ENCODE data around the gene IL2RA. TPM values are rescaled to one million over a fixed set of nuclear protein-coding genes. Genes with fewer than 3 reads are reported as not detected.

IL2RA gene
- total and polyA plus RNA-seq, 12 donors = 0.14 to 57.9 (median 3.1) TPM; not detected in 1

DNA sequence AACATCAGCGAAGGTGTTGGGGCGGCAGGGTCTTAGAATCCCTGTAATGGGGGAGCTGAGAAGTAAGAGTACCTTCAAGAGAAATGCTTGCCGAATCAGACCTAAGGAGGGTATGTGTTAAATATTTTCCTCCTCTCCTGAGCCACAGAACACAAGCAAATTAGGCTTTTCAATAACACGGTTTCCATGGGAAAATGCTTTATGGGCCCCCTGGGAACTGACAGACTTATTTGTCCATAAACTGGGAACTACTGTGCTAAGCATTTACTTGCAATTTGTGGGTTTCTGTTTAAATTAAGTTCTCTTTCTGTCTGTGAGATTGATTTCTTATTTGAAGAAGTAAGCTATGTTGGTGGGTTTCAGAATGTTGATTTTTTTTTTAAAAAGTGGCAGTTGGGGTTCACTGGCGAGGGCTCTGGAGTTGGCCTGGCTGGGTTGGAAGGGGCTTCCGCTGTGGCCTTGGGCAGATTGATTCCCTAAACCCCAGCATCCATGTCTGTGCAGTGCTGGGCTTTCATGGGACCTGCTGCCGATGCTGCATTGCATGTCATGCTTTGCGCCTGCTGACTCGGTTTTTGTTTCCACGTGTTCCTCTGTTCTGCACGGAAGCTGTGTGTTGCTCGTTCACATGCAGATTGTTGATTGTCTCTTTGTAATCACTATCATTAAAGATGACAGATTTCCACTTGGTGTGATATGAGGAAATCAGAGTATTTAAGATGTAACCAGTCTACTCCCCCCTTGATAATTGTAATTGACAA, 33.8 kb upstream of the IL2RA start:
- H3K4me1 ChIP-seq (replicated peaks in 1 of 2) = peaks cover 0 to 40% of the 10 kb centered on the region in 2 donors
- intact Hi-C loops (cut with DNase I) = loop anchor here in 1 of 2 donors (10.0 kb wide), 1 partner anchor 49 kb away; no protein-coding TSS in a partner anchor
- 76 to 84% (median 81%) methylated on average over 12 of the region's 12 CpGs for WGBS, 4 donors

GRCh38 chr10:6092731-6093130, 30.6 kb upstream of the IL2RA start:
- Histone ChIP-seq H3K9me3 (replicated peaks in 1 of 3) (no peaks in the 10 kb centered on the region), H3K4me1 (replicated peaks in 1 of 2) (peaks cover 10 to 54% of the 10 kb centered on the region in 2 donors), H3K4me3 (no peak overlapping the region), H3K27me3 (no peaks in the 10 kb centered on the region), H3K27ac (no peak overlapping the region), H3K36me3 (replicated peaks in 1 of 2) (peaks cover 0 to 9% of the 10 kb centered on the region in 2 donors)
- no peak for DNase-seq
- 68 to 78% (median 75%) methylated on average over 2 of the region's 2 CpGs for WGBS, 4 donors
- intact Hi-C loops (cut with DNase I) = loop anchor here in 1 of 2 donors (10.0 kb wide), 1 partner anchor 52 kb away; no protein-coding TSS in a partner anchor
- TF ChIP-seq POLR2A (IDR thresholded peaks at IDR 0.05) (no peak), CTCF (IDR thresholded peaks at IDR 0.05) (no peak)

More for the DNA sequence above, 33.8 kb upstream of the IL2RA start:
- no peak overlapping the region for H3K27ac ChIP-seq
- DNase-seq = no peak
- no peak overlapping the region for H3K4me3 ChIP-seq
- TF ChIP-seq CTCF (IDR thresholded peaks at IDR 0.05) (no peak), POLR2A (IDR thresholded peaks at IDR 0.05) (no peak)
- H3K9me3 ChIP-seq (replicated peaks in 1 of 3) = no peaks in the 10 kb centered on the region
- peaks cover 0 to 14% of the 10 kb centered on the region in 2 donors for H3K36me3 ChIP-seq (replicated peaks in 1 of 2)
- no peaks in the 10 kb centered on the region for H3K27me3 ChIP-seq

DNA sequence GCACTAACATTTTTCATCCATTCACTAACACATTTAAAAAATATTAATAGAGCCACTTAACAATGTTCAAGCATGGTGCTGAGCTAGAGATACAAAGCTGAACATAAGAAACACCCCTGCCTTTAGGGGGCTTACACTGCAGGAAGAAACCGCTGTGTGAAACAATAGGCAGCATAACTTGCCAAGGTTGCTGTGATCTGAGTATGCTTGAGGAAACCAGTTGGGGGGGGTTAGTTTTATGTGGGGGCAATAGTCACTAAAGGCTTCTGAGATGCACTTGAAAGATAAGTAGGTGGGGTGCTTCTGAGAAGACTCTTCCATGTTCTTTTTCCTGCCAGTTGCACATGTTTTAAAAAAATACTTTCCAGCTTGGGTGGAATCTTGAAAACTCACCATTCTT, 29.5 kb upstream of the IL2RA start:
- intact Hi-C loops (cut with DNase I) = loop anchor here in 1 of 2 donors (10.0 kb wide), 1 partner anchor 53 kb away; no protein-coding TSS in a partner anchor
- DNase-seq = no peak
- 36 to 57% (median 41%) methylated on average over 1 of the region's 1 CpG for WGBS, 4 donors
- H3K4me1 ChIP-seq (replicated peaks in 1 of 2) = peaks cover 11 to 60% of the 10 kb centered on the region in 2 donors
- no peak for TF ChIP-seq POLR2A (IDR thresholded peaks at IDR 0.05)
- no peak for TF ChIP-seq CTCF (IDR thresholded peaks at IDR 0.05)
- H3K4me3 ChIP-seq = no peak overlapping the region
- H3K27ac ChIP-seq = no peak overlapping the region
- no peaks in the 10 kb centered on the region for H3K27me3 ChIP-seq
- no peaks in the 10 kb centered on the region for H3K36me3 ChIP-seq (replicated peaks in 1 of 2)
- no peaks in the 10 kb centered on the region for H3K9me3 ChIP-seq (replicated peaks in 1 of 3)

DNA sequence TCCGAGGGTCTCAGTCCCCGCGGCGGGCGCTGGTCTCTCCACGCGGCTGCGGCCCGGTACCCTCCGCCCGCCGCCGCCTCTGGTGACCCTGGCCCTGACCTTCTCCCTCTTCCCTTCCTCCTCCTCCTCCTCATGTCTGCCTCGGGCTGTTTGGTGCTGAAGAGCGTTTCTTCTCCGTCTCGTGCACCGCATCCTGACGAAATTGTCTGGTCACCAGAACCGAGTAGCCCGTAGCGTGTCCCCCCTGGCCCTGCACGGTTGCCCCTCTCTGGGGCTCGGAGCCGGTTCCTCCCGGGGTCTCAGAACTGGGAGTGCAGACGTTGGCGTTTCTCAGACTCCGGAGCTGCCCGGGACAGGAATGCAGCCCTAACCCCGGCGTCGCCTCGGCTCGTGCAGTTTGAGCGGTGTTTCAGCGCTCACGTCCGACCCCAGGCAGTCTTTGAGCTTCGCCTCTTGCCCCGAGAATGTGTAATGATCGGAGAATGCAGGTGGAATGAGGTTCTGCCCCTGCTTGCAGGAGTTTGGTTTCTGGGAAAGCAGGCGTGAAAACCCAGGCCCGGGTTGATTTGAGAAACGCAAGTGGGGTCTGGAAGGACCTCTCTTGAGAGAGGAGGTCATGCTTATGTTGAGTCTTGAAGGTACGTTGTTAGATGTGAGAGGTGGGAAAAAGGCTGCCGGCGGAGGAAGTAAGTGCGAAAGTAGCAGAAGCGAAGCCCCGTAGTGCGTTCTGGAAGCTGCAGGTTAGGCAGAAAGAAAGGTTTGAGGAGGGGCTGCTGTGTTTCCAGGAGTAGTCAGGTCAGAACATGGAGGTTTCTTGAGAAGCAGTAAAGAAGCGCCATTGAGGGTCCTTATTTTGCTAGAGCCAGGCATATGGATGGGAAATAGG, 27.4 kb upstream of the IL2RA start:
- H3K27me3 ChIP-seq = no peaks in the 10 kb centered on the region
- intact Hi-C loops (cut with DNase I) = loop anchor here (10.0 kb wide), 3 partner anchors 55 to 315 kb away; no protein-coding TSS in a partner anchor
- peak in 5 of 7 donors; percentile 15 to 43 (median 35) for DNase-seq
- peak overlapping the region; percentile 7 to 99 (median 81) for H3K4me3 ChIP-seq
- H3K9me3 ChIP-seq (replicated peaks in 1 of 3) = no peaks in the 10 kb centered on the region
- peaks cover 17 to 50% of the 10 kb centered on the region in 2 donors for H3K4me1 ChIP-seq (replicated peaks in 1 of 2)
- TF ChIP-seq POLR2A (IDR thresholded peaks at IDR 0.05) (peak in 1 of 2 donors; percentile 34), CTCF (IDR thresholded peaks at IDR 0.05) (no peak)
- H3K27ac ChIP-seq = peak overlapping the region in 4 of 5 donors; percentile 80 to 97 (median 90)
- 1% methylated on average over 29 to 53 of the region's 53 CpGs for WGBS, 4 donors
- H3K36me3 ChIP-seq (replicated peaks in 1 of 2) = no peaks in the 10 kb centered on the region
